Esophagus squamous epithelium (tissue), 4 donors: ENCODE measurements around the gene NPRL2.

Experiments used
- CTCF ChIP-seq, 6 experiments: fragments of 450-650 bp in 4 of 6; fragments of 200-600 bp in 2 of 6; sonication (generic) in 2 of 6; IDR thresholded peaks; one replicate each; pipeline ENCODE4 v1.5.1; 2016 to 2019; ENCODE audit warnings: antibody characterized with exemption in 6 of 6, mild to moderate bottlenecking in 4 of 6, moderate library complexity in 4 of 6
- POLR2A ChIP-seq, 4 donors: fragments of 450-650 bp; IDR thresholded peaks; one replicate each; pipeline ENCODE4 v1.6.1; 2017; ENCODE audit warnings: antibody characterized with exemption in 4 of 4, mild to moderate bottlenecking in 4 of 4, moderate library complexity in 3 of 4

GRCh38 chr3:50356553-50356952 is 6.0 kb upstream of the NPRL2 start:
- TF ChIP-seq CTCF (IDR thresholded peaks at IDR 0.05) (no peak), POLR2A (IDR thresholded peaks at IDR 0.05) (no peak)
